Tibial artery (tissue), 4 donors: ENCODE results near the gene RIN3.

Experiments used
- DNase-seq, 2 donors: peaks; one replicate each; pipeline ENCODE4 v3.0.0-alpha.2; 2019
- H3K27ac ChIP-seq, 2 donors: fragments of 200-600 bp; sonication (generic) in 1 of 2; 1 replicate in 1 of 2; 2 replicates in 1 of 2; pipeline ENCODE4 v1.5.1; 2018 to 2019; ENCODE audit warnings: mild to moderate bottlenecking in 1 of 2
- H3K27me3 ChIP-seq, 2 donors: fragments of 200-600 bp; sonication (generic) in 1 of 2; one replicate each; pipeline versions ENCODE4 v1.5.1 to v1.6.0; 2016 to 2019
- H3K36me3 ChIP-seq, 3 donors: fragments of 200-600 bp; sonication (generic) in 2 of 3; one replicate each; pipeline ENCODE4 v1.5.1; 2016 to 2019; ENCODE audit warnings: mild to moderate bottlenecking in 2 of 3
- H3K4me1 ChIP-seq, 4 donors: fragments of 200-600 bp; sonication (generic) in 2 of 4; 1 replicate in 3 of 4; 2 replicates in 1 of 4; pipeline ENCODE4 v1.5.1; 2016 to 2019
- H3K4me3 ChIP-seq, 2 donors: fragments of 200-600 bp; sonication (generic) in 1 of 2; 1 replicate in 1 of 2; 2 replicates in 1 of 2; pipeline ENCODE4 v1.5.1; 2018 to 2019; ENCODE audit warnings: mild to moderate bottlenecking in 2 of 2
- H3K9me3 ChIP-seq, 3 donors: fragments of 200-600 bp; sonication (generic) in 1 of 3; one replicate each; pipeline ENCODE4 v1.5.1; 2016 to 2019
- CTCF ChIP-seq, 2 experiments: fragments of 200-600 bp in 1 of 2; fragments of 450-650 bp in 1 of 2; IDR thresholded peaks; one replicate each; pipeline ENCODE4 v1.5.1; 2017 to 2019; ENCODE audit warnings: antibody characterized with exemption in 2 of 2, mild to moderate bottlenecking in 1 of 2, moderate library complexity in 1 of 2
- intact Hi-C: fragments of 100-400 bp; cut with DNase I; formaldehyde crosslinking; loops from one replicate; pipeline ENCODE4 v1.15.0; 2023; ENCODE audit warnings: low total_unique reads

Gene RIN3

GRCh38 chr14:92487513-92488133, 26.0 kb upstream of the RIN3 start:
- Histone ChIP-seq H3K36me3 (no peaks in the 10 kb centered on the region), H3K9me3 (no peaks in the 10 kb centered on the region), H3K27ac (no peak overlapping the region), H3K4me1 (no peaks in the 10 kb centered on the region), H3K4me3 (no peak overlapping the region), H3K27me3 (no peaks in the 10 kb centered on the region)
- intact Hi-C loops: no loop called here
- TF ChIP-seq CTCF (IDR thresholded peaks at IDR 0.05): no peak
- DNase-seq: no peak

- no peak for DNase-seq
- H3K27ac ChIP-seq: no peak overlapping the region
- H3K4me1 ChIP-seq: no peaks in the 10 kb centered on the region
- no peaks in the 10 kb centered on the region for H3K27me3 ChIP-seq
- H3K36me3 ChIP-seq: no peaks in the 10 kb centered on the region
- intact Hi-C loops: no loop called here
- H3K9me3 ChIP-seq: no peaks in the 10 kb centered on the region
- TF ChIP-seq CTCF (IDR thresholded peaks at IDR 0.05): no peak
- no peak overlapping the region for H3K4me3 ChIP-seq
These were observed 24.0 kb upstream of the RIN3 start for GRCh38 chr14:92489394-92490238.

GRCh38 chr14:92490239-92490959, 23.2 kb upstream of the RIN3 start:
- TF ChIP-seq CTCF (IDR thresholded peaks at IDR 0.05): no peak
- intact Hi-C loops: no loop called here
- DNase-seq: no peak
- no peaks in the 10 kb centered on the region for H3K27me3 ChIP-seq
- no peaks in the 10 kb centered on the region for H3K36me3 ChIP-seq
- no peak overlapping the region for H3K27ac ChIP-seq
- no peak overlapping the region for H3K4me3 ChIP-seq
- no peaks in the 10 kb centered on the region for H3K4me1 ChIP-seq
- H3K9me3 ChIP-seq: no peaks in the 10 kb centered on the region

GRCh38 chr14:92491782-92492181, 21.8 kb upstream of the RIN3 start:
- H3K27me3 ChIP-seq: no peaks in the 10 kb centered on the region
- H3K4me3 ChIP-seq: no peak overlapping the region
- intact Hi-C loops: no loop called here
- no peak for DNase-seq
- H3K9me3 ChIP-seq: no peaks in the 10 kb centered on the region
- H3K27ac ChIP-seq: no peak overlapping the region
- TF ChIP-seq CTCF (IDR thresholded peaks at IDR 0.05): no peak
- H3K36me3 ChIP-seq: no peaks in the 10 kb centered on the region
- H3K4me1 ChIP-seq: no peaks in the 10 kb centered on the region

GRCh38 chr14:92492258-92492657, 21.3 kb upstream of the RIN3 start:
- no peak for TF ChIP-seq CTCF (IDR thresholded peaks at IDR 0.05)

More at GRCh38 chr14:92492258-92492657, 21.3 kb upstream of the RIN3 start:
- no peaks in the 10 kb centered on the region for H3K4me1 ChIP-seq
- DNase-seq: peak in 1 of 2 donors; percentile 65
- H3K4me3 ChIP-seq: no peak overlapping the region
- intact Hi-C loops: no loop called here
- no peaks in the 10 kb centered on the region for H3K27me3 ChIP-seq
- no peaks in the 10 kb centered on the region for H3K9me3 ChIP-seq
- H3K36me3 ChIP-seq: no peaks in the 10 kb centered on the region
- H3K27ac ChIP-seq: no peak overlapping the region
